Retinal pigment epithelial cell (primary cell): Measurements from ENCODE around the gene FAM131A.

Experiments
- DNase-seq: peaks from one replicate; pipeline ENCODE4 v3.0.0-alpha.2; 2010; ENCODE audit warnings: low read depth
- H3K4me3 ChIP-seq: 2 replicates; pipeline ENCODE4 v1.5.1; 2011; ENCODE audit warnings: mild to moderate bottlenecking, low read length, control low read depth, moderate library complexity
- TF ChIP-seq, protein P1 (sequence below): conservative IDR thresholded peaks from 2 replicates; pipeline ENCODE4 v1.5.1; 2011; ENCODE audit warnings: low read depth, low read length, control low read depth, inconsistent platforms

The FAM131A gene

DNA sequence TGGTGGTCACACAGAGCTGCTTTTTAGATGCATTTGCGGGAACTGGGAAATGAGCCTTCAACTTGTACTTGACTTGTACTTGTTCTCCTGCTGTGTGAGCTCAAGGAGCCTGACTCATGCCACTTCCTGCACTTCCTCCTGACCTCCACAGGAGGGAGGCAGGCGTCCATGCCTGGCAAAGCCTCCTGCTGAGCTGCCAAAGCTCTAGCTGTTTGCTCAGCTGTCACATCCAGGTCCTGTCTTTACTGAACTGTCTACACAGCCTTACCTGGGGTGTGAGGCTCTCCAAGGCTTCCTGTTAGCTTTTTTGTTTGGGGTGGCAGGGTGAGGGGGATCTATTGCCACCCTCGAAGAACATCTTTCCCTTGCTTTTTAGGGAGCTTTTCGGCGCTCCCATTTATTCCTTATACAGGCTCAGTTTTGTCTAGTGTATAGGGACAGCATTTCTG, 34.2 kb downstream of the FAM131A start:
- TF ChIP-seq, protein P1, sequence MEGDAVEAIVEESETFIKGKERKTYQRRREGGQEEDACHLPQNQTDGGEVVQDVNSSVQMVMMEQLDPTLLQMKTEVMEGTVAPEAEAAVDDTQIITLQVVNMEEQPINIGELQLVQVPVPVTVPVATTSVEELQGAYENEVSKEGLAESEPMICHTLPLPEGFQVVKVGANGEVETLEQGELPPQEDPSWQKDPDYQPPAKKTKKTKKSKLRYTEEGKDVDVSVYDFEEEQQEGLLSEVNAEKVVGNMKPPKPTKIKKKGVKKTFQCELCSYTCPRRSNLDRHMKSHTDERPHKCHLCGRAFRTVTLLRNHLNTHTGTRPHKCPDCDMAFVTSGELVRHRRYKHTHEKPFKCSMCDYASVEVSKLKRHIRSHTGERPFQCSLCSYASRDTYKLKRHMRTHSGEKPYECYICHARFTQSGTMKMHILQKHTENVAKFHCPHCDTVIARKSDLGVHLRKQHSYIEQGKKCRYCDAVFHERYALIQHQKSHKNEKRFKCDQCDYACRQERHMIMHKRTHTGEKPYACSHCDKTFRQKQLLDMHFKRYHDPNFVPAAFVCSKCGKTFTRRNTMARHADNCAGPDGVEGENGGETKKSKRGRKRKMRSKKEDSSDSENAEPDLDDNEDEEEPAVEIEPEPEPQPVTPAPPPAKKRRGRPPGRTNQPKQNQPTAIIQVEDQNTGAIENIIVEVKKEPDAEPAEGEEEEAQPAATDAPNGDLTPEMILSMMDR = peak; percentile 99
- peak; percentile 50 for DNase-seq
- H3K4me3 ChIP-seq = no peak overlapping the region

DNA sequence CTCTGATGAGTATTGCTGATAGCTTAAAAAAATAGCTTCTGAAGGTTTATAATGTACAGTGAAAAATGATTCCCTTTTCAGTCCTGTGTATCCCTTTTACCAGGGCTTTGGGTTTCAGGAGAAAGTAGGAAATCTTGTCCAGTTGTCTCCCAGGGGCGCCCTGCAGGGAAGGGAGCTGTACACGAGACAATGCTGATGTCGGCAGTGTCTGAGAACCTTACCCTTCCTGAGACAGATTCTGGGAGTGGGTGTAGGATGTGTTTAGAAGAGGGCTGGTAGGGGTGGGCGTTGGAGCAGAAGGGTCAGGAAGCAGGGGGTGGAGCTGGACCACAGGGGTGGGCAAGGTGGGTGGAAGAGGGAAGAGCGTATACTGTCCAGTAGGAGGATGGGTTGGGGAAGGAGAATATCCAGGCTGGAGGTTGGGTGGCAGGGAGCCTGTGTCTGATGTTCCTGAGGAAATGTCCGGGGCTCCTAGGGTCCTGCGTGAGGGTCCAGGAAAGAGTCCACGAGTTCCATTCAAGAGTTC, 35.0 kb downstream of the FAM131A start:
- TF ChIP-seq, protein P1 = no peak
- H3K4me3 ChIP-seq = no peak overlapping the region
- DNase-seq = no peak

DNA sequence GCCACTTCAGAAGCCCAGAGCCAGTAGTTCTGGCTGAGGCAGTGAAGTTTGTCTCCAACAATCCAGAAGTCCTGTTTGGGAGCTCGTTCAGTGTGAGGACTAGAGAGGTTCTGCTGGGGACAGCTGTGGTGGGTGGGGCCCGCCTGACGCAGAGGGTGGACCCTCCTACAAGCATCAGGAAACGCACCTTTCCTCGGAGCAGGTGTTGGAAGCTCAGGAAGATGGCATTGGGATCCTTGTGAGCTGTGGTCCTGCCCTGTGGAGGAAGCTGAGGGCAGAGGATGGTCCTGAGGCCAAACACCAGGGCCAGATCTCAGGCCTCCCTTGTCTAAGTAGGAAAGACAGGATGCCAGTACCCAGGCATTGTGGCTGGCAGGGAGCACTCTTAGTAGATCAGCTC, 35.5 kb downstream of the FAM131A start:
- H3K4me3 ChIP-seq = no peak overlapping the region
- DNase-seq = no peak
- TF ChIP-seq, protein P1 = no peak

DNA sequence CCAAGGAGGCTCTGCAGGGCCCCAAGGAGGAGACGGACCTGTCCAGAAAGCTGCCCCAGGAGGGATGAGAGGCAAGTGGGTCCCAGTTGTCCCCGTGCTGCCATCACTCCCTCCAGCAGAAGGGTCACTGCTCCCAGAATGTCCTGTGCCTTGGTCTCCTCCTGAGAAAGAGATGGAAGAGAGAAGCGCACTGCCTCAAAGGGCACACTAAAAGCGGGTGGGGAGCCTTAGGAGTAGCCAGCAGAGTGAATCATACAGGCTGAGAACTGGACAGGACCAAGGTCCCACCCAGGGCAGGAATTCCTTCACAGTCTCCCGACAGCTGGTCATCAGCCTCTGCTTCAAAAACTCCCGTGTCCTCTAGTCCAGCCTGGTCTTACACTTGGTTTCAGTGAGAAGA, 36.0 kb downstream of the FAM131A start:
- TF ChIP-seq, protein P1 = no peak
- H3K4me3 ChIP-seq = no peak overlapping the region
- DNase-seq = no peak

DNA sequence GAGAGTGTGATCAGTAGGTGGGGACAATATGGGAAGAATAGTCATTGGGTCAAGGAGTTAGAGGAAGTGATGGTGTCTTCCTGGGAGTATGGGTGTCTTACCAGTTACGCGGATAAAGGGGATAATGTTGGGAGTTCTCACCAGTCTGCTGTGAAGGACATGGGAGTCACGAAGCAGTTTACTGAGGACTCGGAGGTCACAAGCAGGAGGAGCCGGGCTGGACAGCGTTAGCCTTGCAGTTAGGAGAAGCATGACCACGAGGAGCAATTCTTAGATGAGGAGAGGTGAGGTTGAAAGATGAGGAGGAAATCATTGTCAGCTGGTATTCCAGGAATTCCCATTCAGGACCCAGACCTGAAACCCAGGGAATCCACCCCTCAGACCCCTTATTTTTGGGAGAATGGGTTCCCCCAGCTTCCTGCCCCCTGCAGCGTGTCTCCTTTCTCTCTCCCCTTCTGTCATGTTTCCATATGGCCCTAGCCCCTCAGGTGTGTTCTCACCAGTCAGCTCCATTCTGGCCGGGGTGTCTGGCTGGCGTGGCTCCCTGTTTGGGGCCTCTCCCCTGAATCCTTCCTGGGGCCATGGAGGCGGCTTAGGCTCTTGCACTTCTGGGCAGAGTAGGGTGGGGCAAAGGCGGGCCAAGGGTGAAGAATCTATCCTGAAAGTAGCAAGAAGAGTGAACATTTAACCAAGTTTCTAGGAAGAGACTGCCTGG, 38.5 kb downstream of the FAM131A start:
- TF ChIP-seq, protein P1 = no peak
- H3K4me3 ChIP-seq = no peak overlapping the region
- no peak for DNase-seq

GRCh38 chr3:184377374-184377773, 40.0 kb downstream of the FAM131A start:
- TF ChIP-seq, protein P1 = no peak
- H3K4me3 ChIP-seq = no peak overlapping the region

DNA sequence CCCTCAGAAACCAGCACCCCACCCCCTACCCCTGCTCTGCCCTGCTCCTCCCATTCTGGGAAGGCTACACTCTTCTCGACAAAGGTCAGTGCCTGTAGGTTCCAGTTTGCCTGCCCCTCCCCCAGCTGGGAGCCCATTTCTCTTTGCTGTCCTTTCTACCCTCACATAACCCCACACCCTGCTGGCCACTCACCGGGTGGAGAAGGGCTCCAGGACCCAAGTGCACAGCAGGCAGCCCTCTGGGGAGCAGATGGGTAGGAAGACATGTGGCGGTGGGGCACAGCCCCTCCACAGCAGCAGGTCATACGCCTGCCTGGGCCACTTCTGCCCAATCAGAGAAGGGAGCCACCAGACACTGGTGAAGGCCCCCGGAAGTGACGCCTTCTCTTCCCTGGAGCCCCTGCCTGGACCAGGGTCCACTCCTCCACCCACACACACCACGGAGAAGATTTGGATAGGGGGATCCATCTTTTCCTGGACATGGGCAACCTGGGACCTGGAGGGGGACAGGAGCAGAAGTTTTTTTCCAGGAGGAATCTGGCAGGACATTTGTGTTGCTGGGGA, 40.6 kb downstream of the FAM131A start, which contains the start of gene THPO:
THPO (minus strand) TSS at position 326 of the 564 bp plus-strand sequence. CDS start 1,948 bp downstream, outside the sequence.
- no peak within 1 kb of the TSS for H3K4me3 ChIP-seq
- no peak for DNase-seq
- TF ChIP-seq, protein P1 = no peak

More at GRCh38 chr3:184377374-184377773, 40.0 kb downstream of the FAM131A start:
- DNase-seq = no peak
